ENCODE results near the gene CCHCR1. TPM values are rescaled to one million over a fixed set of nuclear protein-coding genes. Genes with fewer than 3 reads are reported as not detected.

CCHCR1 gene
- total and polyA plus RNA-seq, 4 donors = 3.1 to 9.9 (median 6.2) TPM

DNA sequence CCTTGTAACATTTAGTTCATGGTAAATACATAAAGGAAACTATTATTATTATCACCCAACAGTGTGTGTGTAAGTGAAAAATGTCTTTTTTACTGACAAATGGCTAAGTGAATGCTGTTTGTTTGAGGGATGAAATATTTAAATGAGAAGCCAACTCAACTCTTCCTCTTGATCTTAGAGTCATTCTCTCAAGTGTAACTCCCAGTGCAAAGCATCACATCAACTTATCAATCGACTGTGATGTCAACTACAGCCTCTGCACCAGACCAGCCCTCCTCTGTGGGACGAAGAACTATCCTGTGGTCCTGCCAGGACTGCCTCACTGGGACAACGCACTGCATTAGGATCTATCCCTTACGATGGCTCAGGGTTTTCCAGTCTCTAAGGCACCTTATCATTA is 50.5 kb downstream of the CCHCR1 start:
- peaks cover 0 to 2% (median 0%) of the 10 kb centered on the region in 4 donors for H3K27me3 ChIP-seq (ENCODE audit: control insufficient read depth in 4 of 4, insufficient read depth in 4 of 4, low read length in 3 of 4)
- H3K27ac ChIP-seq (ENCODE audit: low read depth in 1 of 2, low read length in 2 of 2) = no peak overlapping the region
- H3K36me3 ChIP-seq (ENCODE audit: control insufficient read depth in 4 of 4, insufficient read depth in 3 of 4, low read depth in 1 of 4, low read length in 3 of 4) = no peaks in the 10 kb centered on the region
- DNase-seq (ENCODE audit: low spot score) = no peak
- no peak overlapping the region for H3K4me3 ChIP-seq (ENCODE audit: low read depth in 1 of 3, low read length in 3 of 3)
- H3K9me3 ChIP-seq (ENCODE audit: control insufficient read depth in 4 of 4, low read length in 3 of 4) = no peaks in the 10 kb centered on the region
- WGBS = 74% methylated on average over 4 of the region's 4 CpGs
- H3K9ac ChIP-seq (ENCODE audit: low read depth in 1 of 2, low read length in 2 of 2) = no peak overlapping the region
- TF ChIP-seq RXRA (IDR thresholded peaks at IDR 0.05) (no peak), EGR1 (IDR thresholded peaks at IDR 0.05; ENCODE audit: low read depth in 2 of 2) (no peak), HNF4A (conservative IDR thresholded peaks at IDR 0.05) (no peak), NR2F2 (IDR thresholded peaks at IDR 0.05) (no peak), GABPA (IDR thresholded peaks at IDR 0.05 in 1 of 2, conservative IDR thresholded peaks at IDR 0.05 in 1 of 2) (no peak), FOXA1 (IDR thresholded peaks at IDR 0.05) (no peak), YY1 (IDR thresholded peaks at IDR 0.05) (no peak), JUND (IDR thresholded peaks at IDR 0.05) (no peak), TAF1 (conservative IDR thresholded peaks at IDR 0.05) (no peak), SP1 (IDR thresholded peaks at IDR 0.05) (no peak), FOXA2 (IDR thresholded peaks at IDR 0.05) (no peak), RAD21 (IDR thresholded peaks at IDR 0.05) (no peak), HNF4G (IDR thresholded peaks at IDR 0.05) (no peak)
- TF ChIP-seq, protein P1, sequence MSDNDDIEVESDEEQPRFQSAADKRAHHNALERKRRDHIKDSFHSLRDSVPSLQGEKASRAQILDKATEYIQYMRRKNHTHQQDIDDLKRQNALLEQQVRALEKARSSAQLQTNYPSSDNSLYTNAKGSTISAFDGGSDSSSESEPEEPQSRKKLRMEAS (IDR thresholded peaks at IDR 0.05) = no peak
- TF ChIP-seq, protein P2, sequence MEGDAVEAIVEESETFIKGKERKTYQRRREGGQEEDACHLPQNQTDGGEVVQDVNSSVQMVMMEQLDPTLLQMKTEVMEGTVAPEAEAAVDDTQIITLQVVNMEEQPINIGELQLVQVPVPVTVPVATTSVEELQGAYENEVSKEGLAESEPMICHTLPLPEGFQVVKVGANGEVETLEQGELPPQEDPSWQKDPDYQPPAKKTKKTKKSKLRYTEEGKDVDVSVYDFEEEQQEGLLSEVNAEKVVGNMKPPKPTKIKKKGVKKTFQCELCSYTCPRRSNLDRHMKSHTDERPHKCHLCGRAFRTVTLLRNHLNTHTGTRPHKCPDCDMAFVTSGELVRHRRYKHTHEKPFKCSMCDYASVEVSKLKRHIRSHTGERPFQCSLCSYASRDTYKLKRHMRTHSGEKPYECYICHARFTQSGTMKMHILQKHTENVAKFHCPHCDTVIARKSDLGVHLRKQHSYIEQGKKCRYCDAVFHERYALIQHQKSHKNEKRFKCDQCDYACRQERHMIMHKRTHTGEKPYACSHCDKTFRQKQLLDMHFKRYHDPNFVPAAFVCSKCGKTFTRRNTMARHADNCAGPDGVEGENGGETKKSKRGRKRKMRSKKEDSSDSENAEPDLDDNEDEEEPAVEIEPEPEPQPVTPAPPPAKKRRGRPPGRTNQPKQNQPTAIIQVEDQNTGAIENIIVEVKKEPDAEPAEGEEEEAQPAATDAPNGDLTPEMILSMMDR (IDR thresholded peaks at IDR 0.05; ENCODE audit: low read depth, low read length, missing input control) = no peak
- TF ChIP-seq, protein P3, sequence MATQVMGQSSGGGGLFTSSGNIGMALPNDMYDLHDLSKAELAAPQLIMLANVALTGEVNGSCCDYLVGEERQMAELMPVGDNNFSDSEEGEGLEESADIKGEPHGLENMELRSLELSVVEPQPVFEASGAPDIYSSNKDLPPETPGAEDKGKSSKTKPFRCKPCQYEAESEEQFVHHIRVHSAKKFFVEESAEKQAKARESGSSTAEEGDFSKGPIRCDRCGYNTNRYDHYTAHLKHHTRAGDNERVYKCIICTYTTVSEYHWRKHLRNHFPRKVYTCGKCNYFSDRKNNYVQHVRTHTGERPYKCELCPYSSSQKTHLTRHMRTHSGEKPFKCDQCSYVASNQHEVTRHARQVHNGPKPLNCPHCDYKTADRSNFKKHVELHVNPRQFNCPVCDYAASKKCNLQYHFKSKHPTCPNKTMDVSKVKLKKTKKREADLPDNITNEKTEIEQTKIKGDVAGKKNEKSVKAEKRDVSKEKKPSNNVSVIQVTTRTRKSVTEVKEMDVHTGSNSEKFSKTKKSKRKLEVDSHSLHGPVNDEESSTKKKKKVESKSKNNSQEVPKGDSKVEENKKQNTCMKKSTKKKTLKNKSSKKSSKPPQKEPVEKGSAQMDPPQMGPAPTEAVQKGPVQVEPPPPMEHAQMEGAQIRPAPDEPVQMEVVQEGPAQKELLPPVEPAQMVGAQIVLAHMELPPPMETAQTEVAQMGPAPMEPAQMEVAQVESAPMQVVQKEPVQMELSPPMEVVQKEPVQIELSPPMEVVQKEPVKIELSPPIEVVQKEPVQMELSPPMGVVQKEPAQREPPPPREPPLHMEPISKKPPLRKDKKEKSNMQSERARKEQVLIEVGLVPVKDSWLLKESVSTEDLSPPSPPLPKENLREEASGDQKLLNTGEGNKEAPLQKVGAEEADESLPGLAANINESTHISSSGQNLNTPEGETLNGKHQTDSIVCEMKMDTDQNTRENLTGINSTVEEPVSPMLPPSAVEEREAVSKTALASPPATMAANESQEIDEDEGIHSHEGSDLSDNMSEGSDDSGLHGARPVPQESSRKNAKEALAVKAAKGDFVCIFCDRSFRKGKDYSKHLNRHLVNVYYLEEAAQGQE (IDR thresholded peaks at IDR 0.05) = no peak
- TF ChIP-seq, protein P4, sequence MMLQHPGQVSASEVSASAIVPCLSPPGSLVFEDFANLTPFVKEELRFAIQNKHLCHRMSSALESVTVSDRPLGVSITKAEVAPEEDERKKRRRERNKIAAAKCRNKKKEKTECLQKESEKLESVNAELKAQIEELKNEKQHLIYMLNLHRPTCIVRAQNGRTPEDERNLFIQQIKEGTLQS (IDR thresholded peaks at IDR 0.05) = no peak
- TF ChIP-seq, protein P5, sequence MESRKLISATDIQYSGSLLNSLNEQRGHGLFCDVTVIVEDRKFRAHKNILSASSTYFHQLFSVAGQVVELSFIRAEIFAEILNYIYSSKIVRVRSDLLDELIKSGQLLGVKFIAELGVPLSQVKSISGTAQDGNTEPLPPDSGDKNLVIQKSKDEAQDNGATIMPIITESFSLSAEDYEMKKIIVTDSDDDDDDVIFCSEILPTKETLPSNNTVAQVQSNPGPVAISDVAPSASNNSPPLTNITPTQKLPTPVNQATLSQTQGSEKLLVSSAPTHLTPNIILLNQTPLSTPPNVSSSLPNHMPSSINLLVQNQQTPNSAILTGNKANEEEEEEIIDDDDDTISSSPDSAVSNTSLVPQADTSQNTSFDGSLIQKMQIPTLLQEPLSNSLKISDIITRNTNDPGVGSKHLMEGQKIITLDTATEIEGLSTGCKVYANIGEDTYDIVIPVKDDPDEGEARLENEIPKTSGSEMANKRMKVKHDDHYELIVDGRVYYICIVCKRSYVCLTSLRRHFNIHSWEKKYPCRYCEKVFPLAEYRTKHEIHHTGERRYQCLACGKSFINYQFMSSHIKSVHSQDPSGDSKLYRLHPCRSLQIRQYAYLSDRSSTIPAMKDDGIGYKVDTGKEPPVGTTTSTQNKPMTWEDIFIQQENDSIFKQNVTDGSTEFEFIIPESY (IDR thresholded peaks at IDR 0.05) = no peak
- no peaks in the 10 kb centered on the region for H3K4me1 ChIP-seq (ENCODE audit: control insufficient read depth in 4 of 4, insufficient read depth in 4 of 4, low read length in 3 of 4)
